ENCODE results near the gene H2BK1.

H2BK1 gene

GRCh38 chr7:151210087-151210854 is at the start of gene H2BK1:
H2BK1 (minus strand) TSS chr7:151210488; CDS start chr7:151210318, 170 bp downstream.
- no peak for DNase-seq

GRCh38 chr7:151257990-151258389 is 47.7 kb upstream of the H2BK1 start:
- DNase-seq = no peak

GRCh38 chr7:151256410-151257045 is 46.2 kb upstream of the H2BK1 start:
- DNase-seq = no peak

- DNase-seq = no peak
Observed at GRCh38 chr7:151255390-151255789, 45.1 kb upstream of the H2BK1 start.

- no peak for DNase-seq
Observed at GRCh38 chr7:151254851-151255250, 44.6 kb upstream of the H2BK1 start.

- DNase-seq = no peak
Observed at GRCh38 chr7:151254316-151254715, 44.0 kb upstream of the H2BK1 start.

- DNase-seq = no peak
Observed at GRCh38 chr7:151252961-151253711, 42.8 kb upstream of the H2BK1 start.

GRCh38 chr7:151252561-151252835 is 42.2 kb upstream of the H2BK1 start:
- DNase-seq = no peak

GRCh38 chr7:151251689-151252560 is 41.6 kb upstream of the H2BK1 start:
- no peak for DNase-seq

GRCh38 chr7:151251328-151251688 is 41.0 kb upstream of the H2BK1 start:
- no peak for DNase-seq

GRCh38 chr7:151250181-151251132 is 40.2 kb upstream of the H2BK1 start:
- no peak for DNase-seq

- DNase-seq = no peak
Observed at GRCh38 chr7:151249732-151250072, 39.4 kb upstream of the H2BK1 start.

GRCh38 chr7:151249034-151249731 is 38.9 kb upstream of the H2BK1 start:
- DNase-seq = peak; percentile 63

GRCh38 chr7:151248346-151249033 is 38.2 kb upstream of the H2BK1 start, which contains the start of gene SMARCD3:
SMARCD3 (minus strand) TSS chr7:151248694; CDS start chr7:151248562, 132 bp downstream.
- DNase-seq = no peak

GRCh38 chr7:151247611-151248345 is 37.5 kb upstream of the H2BK1 start:
- no peak for DNase-seq

GRCh38 chr7:151246851-151247580 is 36.7 kb upstream of the H2BK1 start:
- no peak for DNase-seq

GRCh38 chr7:151246102-151246850 is 36.0 kb upstream of the H2BK1 start:
- DNase-seq = no peak

- DNase-seq = peak; percentile 20
Observed at GRCh38 chr7:151245360-151246101, 35.2 kb upstream of the H2BK1 start.

All from inflammatory macrophage treated with lipopolysaccharide for 4 hours (primary cell).